HepG2 (cell line): ENCODE measurements around the gene KRI1. TPM values are rescaled to one million over a fixed set of nuclear protein-coding genes. Genes with fewer than 3 reads are reported as not detected.

ENCODE experiments used
- ATAC-seq: fragments of 200-7000 bp; cut with Tn5 transposase; 3 replicates; pipeline ENCODE4 v1.9.1; 2020; ENCODE audit warnings: mild to moderate bottlenecking, moderate library complexity
- BruUV-seq: library from RNA; stranded (reverse); fragments of 400-500 nt; replicated peaks from 2 replicates; lab custom pipeline; 2021; lab: Mats Ljungman, UMichigan
- CTCF ChIA-PET: fragments of 300-600 bp; formaldehyde crosslinking; extraction: SDS; loops from one replicate; lab custom pipeline; 2021; ENCODE audit warnings: low total read pairs, inconsistent platforms, low intra/inter-chr PET ratio; lab: Yijun Ruan, JAX
- POLR2A ChIA-PET: fragments of 350-600 bp; sonication (Branson Sonifier 250); formaldehyde crosslinking; loops from one replicate; lab custom pipeline; 2020; ENCODE audit warnings: antibody characterized with exemption, inconsistent platforms; lab: Yijun Ruan, JAX
- DNase-seq: peaks from one replicate; pipeline ENCODE4 v3.0.0-alpha.2; 2015; ENCODE audit warnings: low spot score
- FAIRE-seq: peaks from 3 replicates; lab custom pipeline; 2011; peaks lifted over from hg19 to GRCh38; lab: Jason Lieb, UNC
- H2AFZ ChIP-seq: one replicate; pipeline ENCODE4 v1.6.1; 2011; ENCODE audit warnings: low read length, inconsistent platforms
- H3K27ac ChIP-seq: fragments of 300-600 bp; 3 replicates; pipeline ENCODE4 v1.8.0; 2011; ENCODE audit warnings: mixed run types, mild to moderate bottlenecking, mixed read lengths, low read length, inconsistent platforms; ENCODE audit not compliant: insufficient read depth; ENCODE audit errors: extremely low read length
- H3K27me3 ChIP-seq, 2 experiments: fragments of 200-600 bp in 1 of 2; 2 replicates in 1 of 2; 3 replicates in 1 of 2; pipeline versions ENCODE4 v1.6.0 to v1.8.0; 2011; ENCODE audit warnings: low read length in 2 of 2, mild to moderate bottlenecking in 2 of 2, moderate library complexity in 2 of 2, inconsistent platforms in 1 of 2; ENCODE audit not compliant: insufficient read depth in 2 of 2, control insufficient read depth in 1 of 2
- H3K36me3 ChIP-seq, 2 experiments: fragments of 200-600 bp in 1 of 2; replicated peaks in 1 of 2; 2 replicates in 1 of 2; 3 replicates in 1 of 2; pipeline versions ENCODE4 v1.5.1 to v1.8.0; 2011; ENCODE audit warnings: low read length in 2 of 2, inconsistent platforms in 1 of 2; ENCODE audit not compliant: insufficient read depth in 2 of 2, control insufficient read depth in 1 of 2
- H3K4me1 ChIP-seq: 2 replicates; pipeline ENCODE4 v1.5.1; 2012; ENCODE audit warnings: low read length, inconsistent platforms; ENCODE audit not compliant: insufficient read depth
- H3K4me2 ChIP-seq: 2 replicates; pipeline ENCODE4 v1.6.0; 2011; ENCODE audit warnings: low read depth, low read length, inconsistent platforms
- H3K4me3 ChIP-seq, 3 experiments: fragments of 200-600 bp in 1 of 3; sonication (generic), shearing (Covaris generic) in 1 of 3; replicated peaks in 1 of 3; 2 replicates each; pipeline ENCODE4 v1.5.1; 2011 to 2016; ENCODE audit warnings: low read length in 3 of 3, inconsistent platforms in 2 of 3, low read depth in 2 of 3, mild to moderate bottlenecking in 2 of 3, control low read depth in 1 of 3, mixed read lengths in 1 of 3; ENCODE audit not compliant: insufficient read depth in 1 of 3
- H3K79me2 ChIP-seq: one replicate; pipeline ENCODE4 v1.6.1; 2011; ENCODE audit warnings: low read length, inconsistent platforms; ENCODE audit not compliant: insufficient read depth
- H3K9ac ChIP-seq: 2 replicates; pipeline ENCODE4 v1.6.0; 2011; ENCODE audit warnings: mild to moderate bottlenecking, low read depth, low read length, inconsistent platforms; ENCODE audit not compliant: insufficient read depth
- H3K9me3 ChIP-seq: 2 replicates; pipeline ENCODE4 v1.5.1; 2012; ENCODE audit warnings: mild to moderate bottlenecking, low read length
- H4K20me1 ChIP-seq: 2 replicates; pipeline ENCODE4 v1.6.0; 2011; ENCODE audit warnings: inconsistent platforms, mild to moderate bottlenecking, low read length, moderate library complexity; ENCODE audit not compliant: insufficient read depth
- DBP ChIP-seq: sonication (generic); formaldehyde crosslinking; IDR thresholded peaks from 2 replicates; pipeline ENCODE4 v1.4.0; 2020; ENCODE audit warnings: missing genetic modification reagents; ENCODE audit errors: not compliant biosample characterization
- ESRRA ChIP-seq: sonication (generic); formaldehyde crosslinking; IDR thresholded peaks from 2 replicates; pipeline ENCODE4 v1.5.1; 2020; ENCODE audit warnings: mild to moderate bottlenecking, low read depth, missing genetic modification reagents
- GMEB1 ChIP-seq: sonication (generic); formaldehyde crosslinking; IDR thresholded peaks from 2 replicates; pipeline ENCODE4 v1.5.1; 2020; ENCODE audit warnings: missing genetic modification reagents, mild to moderate bottlenecking, borderline replicate concordance
- MAX ChIP-seq: IDR thresholded peaks from 2 replicates; pipeline ENCODE4 v1.6.1; 2012; ENCODE audit warnings: inconsistent platforms
- NCOR1 ChIP-seq: fragments of 200-600 bp; sonication (generic); IDR thresholded peaks from 2 replicates; pipeline ENCODE4 v1.7.0; 2017; ENCODE audit warnings: antibody characterized with exemption, low read length, borderline replicate concordance
- RORA ChIP-seq: sonication (generic); formaldehyde crosslinking; IDR thresholded peaks from 2 replicates; pipeline ENCODE4 v1.5.0; 2020; ENCODE audit warnings: mild to moderate bottlenecking, missing genetic modification reagents, moderate library complexity
- TBP ChIP-seq: sonication (generic); formaldehyde crosslinking; IDR thresholded peaks from 2 replicates; pipeline ENCODE4 v1.5.0; 2020; ENCODE audit warnings: missing genetic modification reagents
- TGIF2 ChIP-seq: IDR thresholded peaks from 2 replicates; pipeline ENCODE4 v1.6.1; 2016; ENCODE audit warnings: control low read depth, missing compliant biosample characterization
- THAP9 ChIP-seq: sonication (generic); formaldehyde crosslinking; IDR thresholded peaks from 2 replicates; pipeline ENCODE4; 2020; ENCODE audit warnings: missing genetic modification reagents, mild to moderate bottlenecking, borderline replicate concordance
- ZIK1 ChIP-seq: sonication (generic); formaldehyde crosslinking; IDR thresholded peaks from 2 replicates; pipeline ENCODE4 v1.5.0; 2020; ENCODE audit warnings: mild to moderate bottlenecking, low read depth, missing genetic modification reagents, borderline replicate concordance
- ZNF512B ChIP-seq: sonication (generic); formaldehyde crosslinking; IDR thresholded peaks from 2 replicates; pipeline ENCODE4 v1.5.1; 2020; ENCODE audit warnings: missing genetic modification reagents, mild to moderate bottlenecking, borderline replicate concordance
- WGBS: methylation state at CpG from one replicate; pipeline ENCODE4 v1.1.6; 2017; ENCODE audit warnings: low lambda C conversion rate; 5-methylcytosine and 5-hydroxymethylcytosine counted together
- in situ Hi-C: cut with HindIII; loops from 2 replicates; pipeline ENCODE4 v1.10.0; 2017; ENCODE audit warnings: low pct_unique_long_range_greater_than_20kb; ENCODE audit not compliant: extremely low pct_ligation_motif_present
- intact Hi-C: fragments of 100-400 bp; cut with micrococcal nuclease; formaldehyde crosslinking; loops from one replicate; pipeline ENCODE4 v1.10.0; 2022; ENCODE audit not compliant: unreplicated experiment
- polyA plus RNA-seq, 8 experiments: library from polyadenylated mRNA; depleted of rRNA in 3 of 8; stranded (reverse) in 7 of 8; unstranded in 1 of 8; fragments of >200 nt; fragmentation: Illumina TruSeq in 4 of 8; extraction: Trizol in 4 of 8; gene quantifications; 2 replicates each; pipeline versions ENCODE4 v1.2.1 to v1.2.3, GENCODE V29; 2011 to 2016; ENCODE audit warnings: low read depth in 4 of 8, missing spikeins in 1 of 8, mixed read lengths in 1 of 8; ENCODE audit not compliant: insufficient read depth in 1 of 8
- total RNA-seq, 5 experiments: library from RNA; depleted of rRNA; stranded (reverse); fragments of >200 nt; fragmentation: Illumina TruSeq; extraction: Trizol; gene quantifications; 2 replicates each; pipeline ENCODE4 v1.2.3, GENCODE V29; 2016; ENCODE audit warnings: low read depth in 1 of 5

Gene KRI1
- total and polyA plus RNA-seq, 2 of the 13 experiments (the other 11 are each of a cell fraction or from before 2014, with no cell fraction given), result 9.1 to 11.7 TPM

- no TSS peak for BruUV-seq
- TF ChIP-seq ZNF512B (no peak), RORA (no peak), GMEB1 (no peak), ESRRA (CRISPR knock-in tag) (no peak), TGIF2 (CRISPR knock-in tag) (no peak), ZIK1 (no peak), NCOR1 (no peak), TBP (CRISPR knock-in tag) (no peak), THAP9 (CRISPR knock-in tag) (no peak), DBP (CRISPR knock-in tag) (no peak), MAX (no peak)
- intact Hi-C loops (no loop called here), in situ Hi-C loops (no loop called here)
- FAIRE-seq, result no peak
- Histone ChIP-seq H2AFZ (no peak overlapping the region), H3K79me2 (no peaks in the 10 kb centered on the region), H3K9me3 (no peaks in the 10 kb centered on the region), H3K4me2 (no peak overlapping the region), H3K4me1 (no peaks in the 10 kb centered on the region), H3K36me3 (peaks cover 22 to 74% of the 10 kb centered on the region in 2 experiments), H3K27me3 (no peaks in the 10 kb centered on the region), H3K9ac (no peak overlapping the region), H3K27ac (no peak overlapping the region), H3K4me3 (no peak overlapping the region), H4K20me1 (no peaks in the 10 kb centered on the region)
- ChIA-PET CTCF (no interaction called here), POLR2A (interaction anchor here (1.9 kb wide), 1 partner anchor 10 kb away, joined by 4 read pairs; the partner anchor contains the start of gene KRI1)
- WGBS, result 100% methylated on average over 7 of the region's 7 CpGs
- DNase-seq, result no peak
- no peak for ATAC-seq
Observed at GRCh38 chr19:10555610-10555973, 10.2 kb downstream of the KRI1 start.
